Nephron progenitor cell (in vitro differentiated cells): ENCODE measurements around the gene MFF.

Experiments
- DNase-seq: peaks from one replicate; pipeline ENCODE4 v3.0.0; 2021
- H3K27ac Mint-ChIP-seq: 2 replicates; pipeline ENCODE4 v1.8.0; 2021; ENCODE audit warnings: mild to moderate bottlenecking, moderate library complexity, mixed read lengths
- H3K27me3 Mint-ChIP-seq: 2 replicates; pipeline ENCODE4 v1.8.0; 2021; ENCODE audit warnings: mild to moderate bottlenecking, low read depth, mixed read lengths; ENCODE audit not compliant: poor library complexity
- H3K36me3 Mint-ChIP-seq: 2 replicates; pipeline ENCODE4 v1.8.0; 2021; ENCODE audit warnings: low read depth, mixed read lengths
- H3K4me1 Mint-ChIP-seq: 2 replicates; pipeline ENCODE4 v1.8.0; 2021; ENCODE audit warnings: mixed read lengths
- H3K4me3 Mint-ChIP-seq: 2 replicates; pipeline ENCODE4 v1.8.0; 2021; ENCODE audit warnings: mild to moderate bottlenecking, moderate library complexity, mixed read lengths
- H3K9me3 Mint-ChIP-seq: 2 replicates; pipeline ENCODE4 v1.8.0; 2021; ENCODE audit warnings: mild to moderate bottlenecking, moderate library complexity, mixed read lengths
- TF ChIP-seq, protein P1 (sequence below): fragments of 200-600 bp; sonication (generic); IDR thresholded peaks from 2 replicates; pipeline ENCODE4 v1.5.0; 2021; ENCODE audit warnings: antibody characterized with exemption

The MFF gene

DNA sequence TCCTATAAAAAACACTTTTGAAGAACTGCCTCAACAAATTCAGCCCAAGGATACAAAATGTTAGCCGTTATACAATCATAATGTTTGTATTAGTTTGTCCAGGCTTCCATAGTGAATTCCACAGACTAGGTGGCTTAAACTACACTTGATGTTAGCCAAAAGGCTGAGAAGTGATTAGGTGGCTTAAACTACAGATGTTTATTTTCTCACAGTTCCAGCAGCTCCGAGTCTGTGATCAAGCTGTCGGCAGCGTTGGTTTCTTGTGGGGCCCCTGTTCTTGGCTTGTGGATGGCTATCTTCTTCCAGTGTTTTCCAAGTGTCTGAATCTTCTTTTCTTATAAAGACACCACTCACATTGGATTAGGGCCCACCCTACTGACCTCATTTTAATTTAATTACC, 31.5 kb upstream of the MFF start:
- DNase-seq = no peak
- Mint-ChIP-seq H3K27me3 (no peaks in the 10 kb centered on the region), H3K36me3 (no peaks in the 10 kb centered on the region), H3K9me3 (no peaks in the 10 kb centered on the region), H3K27ac (no peak overlapping the region), H3K4me1 (peaks cover 16% of the 10 kb centered on the region), H3K4me3 (no peak overlapping the region)
- TF ChIP-seq, protein P1, sequence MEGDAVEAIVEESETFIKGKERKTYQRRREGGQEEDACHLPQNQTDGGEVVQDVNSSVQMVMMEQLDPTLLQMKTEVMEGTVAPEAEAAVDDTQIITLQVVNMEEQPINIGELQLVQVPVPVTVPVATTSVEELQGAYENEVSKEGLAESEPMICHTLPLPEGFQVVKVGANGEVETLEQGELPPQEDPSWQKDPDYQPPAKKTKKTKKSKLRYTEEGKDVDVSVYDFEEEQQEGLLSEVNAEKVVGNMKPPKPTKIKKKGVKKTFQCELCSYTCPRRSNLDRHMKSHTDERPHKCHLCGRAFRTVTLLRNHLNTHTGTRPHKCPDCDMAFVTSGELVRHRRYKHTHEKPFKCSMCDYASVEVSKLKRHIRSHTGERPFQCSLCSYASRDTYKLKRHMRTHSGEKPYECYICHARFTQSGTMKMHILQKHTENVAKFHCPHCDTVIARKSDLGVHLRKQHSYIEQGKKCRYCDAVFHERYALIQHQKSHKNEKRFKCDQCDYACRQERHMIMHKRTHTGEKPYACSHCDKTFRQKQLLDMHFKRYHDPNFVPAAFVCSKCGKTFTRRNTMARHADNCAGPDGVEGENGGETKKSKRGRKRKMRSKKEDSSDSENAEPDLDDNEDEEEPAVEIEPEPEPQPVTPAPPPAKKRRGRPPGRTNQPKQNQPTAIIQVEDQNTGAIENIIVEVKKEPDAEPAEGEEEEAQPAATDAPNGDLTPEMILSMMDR = no peak

GRCh38 chr2:227295806-227296205, 29.2 kb upstream of the MFF start:
- TF ChIP-seq, protein P1 = no peak
- peaks cover 16% of the 10 kb centered on the region for H3K4me1 Mint-ChIP-seq
- H3K27me3 Mint-ChIP-seq = peaks cover 6% of the 10 kb centered on the region
- H3K4me3 Mint-ChIP-seq = no peak overlapping the region
- H3K27ac Mint-ChIP-seq = no peak overlapping the region
- H3K9me3 Mint-ChIP-seq = peaks cover 4% of the 10 kb centered on the region
- no peak for DNase-seq
- H3K36me3 Mint-ChIP-seq = no peaks in the 10 kb centered on the region

- TF ChIP-seq, protein P1 = no peak
- no peak for DNase-seq
- H3K9me3 Mint-ChIP-seq = peaks cover 4% of the 10 kb centered on the region
- no peaks in the 10 kb centered on the region for H3K36me3 Mint-ChIP-seq
- H3K4me1 Mint-ChIP-seq = peaks cover 16% of the 10 kb centered on the region
- no peak overlapping the region for H3K27ac Mint-ChIP-seq
- peaks cover 6% of the 10 kb centered on the region for H3K27me3 Mint-ChIP-seq
- H3K4me3 Mint-ChIP-seq = no peak overlapping the region
These were observed 28.2 kb upstream of the MFF start for GRCh38 chr2:227296671-227297405.

DNA sequence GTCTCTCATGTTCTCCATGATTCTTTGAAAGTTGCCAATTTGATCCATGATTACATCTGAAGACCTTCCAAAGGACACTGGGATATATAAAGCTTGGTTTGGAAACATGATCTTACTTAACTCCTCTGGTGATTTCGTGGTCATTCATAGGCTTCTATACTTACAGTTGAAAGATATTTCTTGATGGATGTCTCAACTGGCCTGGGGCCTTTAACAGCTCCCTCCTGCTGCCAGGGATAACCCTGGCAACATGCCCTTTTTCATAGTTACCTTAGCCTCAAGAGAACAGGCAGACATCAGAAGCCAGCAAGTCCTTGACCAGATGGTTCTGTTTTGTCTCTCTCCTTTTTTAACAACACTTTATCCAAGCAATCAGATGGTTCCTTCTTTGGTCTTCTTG, 23.5 kb upstream of the MFF start:
- Mint-ChIP-seq H3K9me3 (peaks cover 4% of the 10 kb centered on the region), H3K27ac (no peak overlapping the region), H3K27me3 (peaks cover 6% of the 10 kb centered on the region), H3K4me3 (no peak overlapping the region), H3K36me3 (no peaks in the 10 kb centered on the region), H3K4me1 (no peaks in the 10 kb centered on the region)
- TF ChIP-seq, protein P1 = no peak
- no peak for DNase-seq

DNA sequence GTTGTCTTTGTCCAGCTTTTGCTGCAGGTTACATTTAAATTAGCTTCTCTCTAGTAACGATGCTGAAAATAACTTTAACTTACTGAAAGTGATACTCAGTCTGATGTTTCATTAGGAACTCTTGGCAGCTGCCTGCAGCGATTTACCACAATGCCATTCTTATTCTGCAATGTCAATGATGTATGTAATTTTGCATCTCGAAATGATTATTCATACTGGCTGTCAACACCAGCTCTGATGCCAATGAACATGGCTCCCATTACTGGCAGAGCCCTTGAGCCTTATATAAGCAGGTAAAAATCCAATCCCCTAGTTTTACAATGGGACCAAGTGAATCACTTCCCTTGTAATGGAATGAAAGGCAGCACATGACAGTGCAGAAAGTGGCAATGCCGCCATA, 16.3 kb upstream of the MFF start:
- Mint-ChIP-seq H3K36me3 (no peaks in the 10 kb centered on the region), H3K4me3 (no peak overlapping the region)

GRCh38 chr2:227310756-227311110, 14.3 kb upstream of the MFF start:
- TF ChIP-seq, protein P1 = no peak
- Mint-ChIP-seq H3K36me3 (no peaks in the 10 kb centered on the region), H3K9me3 (no peaks in the 10 kb centered on the region), H3K4me1 (no peaks in the 10 kb centered on the region), H3K27ac (no peak overlapping the region), H3K4me3 (no peak overlapping the region), H3K27me3 (no peaks in the 10 kb centered on the region)
- DNase-seq = no peak

More for the DNA sequence above, 16.3 kb upstream of the MFF start:
- TF ChIP-seq, protein P1 = no peak
- Mint-ChIP-seq H3K9me3 (no peaks in the 10 kb centered on the region), H3K4me1 (no peaks in the 10 kb centered on the region), H3K27me3 (no peaks in the 10 kb centered on the region), H3K27ac (no peak overlapping the region)
- DNase-seq = no peak
